SK-N-SH treated with all-trans-retinoic acid at 6 μM for 48 hours (cell line): Measurements from ENCODE around the gene ABCF3.

Source experiments
- ATAC-seq: fragments of 200-7000 bp; cut with Tn5 transposase; 3 replicates; pipeline ENCODE4 v1.9.1; 2020; ENCODE audit warnings: mild to moderate bottlenecking, moderate library complexity
- BACH2 ChIP-seq: fragments of 250-450 bp; sonication (Bioruptor Pico); IDR thresholded peaks from 2 replicates; pipeline ENCODE4 v1.9.0; 2021; ENCODE audit warnings: mild to moderate bottlenecking, borderline replicate concordance
- CREB5 ChIP-seq: fragments of 250-450 bp; sonication (Bioruptor Pico); IDR thresholded peaks from 2 replicates; pipeline ENCODE4 v1.5.1; 2020; ENCODE audit warnings: low read depth, mild to moderate bottlenecking, moderate library complexity
- CSDC2 ChIP-seq: fragments of 250-450 bp; sonication (Bioruptor Pico); IDR thresholded peaks from 2 replicates; pipeline ENCODE4 v1.5.0; 2020; ENCODE audit warnings: mild to moderate bottlenecking, moderate library complexity
- CSRNP3 ChIP-seq: fragments of 250-450 bp; sonication (Bioruptor Pico); IDR thresholded peaks from 2 replicates; pipeline ENCODE4 v1.5.1; 2021; ENCODE audit warnings: mild to moderate bottlenecking, moderate library complexity
- ISL1 ChIP-seq: fragments of 250-450 bp; sonication (Bioruptor Pico); IDR thresholded peaks from 2 replicates; pipeline ENCODE4 v2.1.2; 2022; ENCODE audit warnings: mild to moderate bottlenecking, moderate library complexity
- OSR1 ChIP-seq: fragments of 250-450 bp; sonication (Bioruptor Pico); IDR thresholded peaks from 2 replicates; pipeline ENCODE4 v1.8.0; 2022; ENCODE audit warnings: moderate library complexity, mild to moderate bottlenecking, inconsistent platforms
- PPARA ChIP-seq: fragments of 250-450 bp; sonication (Bioruptor Pico); IDR thresholded peaks from 2 replicates; pipeline ENCODE4 v1.5.0; 2020; ENCODE audit warnings: mild to moderate bottlenecking, borderline replicate concordance
- SNAI2 ChIP-seq: fragments of 250-450 bp; sonication (Bioruptor Pico); IDR thresholded peaks from 2 replicates; pipeline ENCODE4 v1.5.0; 2020; ENCODE audit warnings: mild to moderate bottlenecking, moderate library complexity
- TCF4 ChIP-seq: fragments of 250-450 bp; sonication (Bioruptor Pico); IDR thresholded peaks from 2 replicates; pipeline ENCODE4 v1.8.0; 2021; ENCODE audit warnings: mild to moderate bottlenecking, moderate library complexity, borderline replicate concordance
- TOX ChIP-seq: fragments of 250-450 bp; sonication (Bioruptor Pico); IDR thresholded peaks from 2 replicates; pipeline ENCODE4 v1.8.0; 2021; ENCODE audit warnings: mild to moderate bottlenecking, moderate library complexity, borderline replicate concordance
- ZC3H10 ChIP-seq: fragments of 250-450 bp; sonication (Bioruptor Pico); IDR thresholded peaks from 2 replicates; pipeline ENCODE4 v1.5.1; 2021; ENCODE audit warnings: mild to moderate bottlenecking, moderate library complexity
- ZFP30 ChIP-seq: fragments of 450-650 bp; formaldehyde crosslinking; IDR thresholded peaks from 2 replicates; pipeline ENCODE4 v1.5.0; 2022; ENCODE audit warnings: mild to moderate bottlenecking, moderate library complexity
- ZNF565 ChIP-seq: fragments of 450-650 bp; formaldehyde crosslinking; conservative IDR thresholded peaks from 2 replicates; pipeline ENCODE4 v1.5.0; 2020; ENCODE audit warnings: low read depth, mild to moderate bottlenecking, moderate library complexity
- ZNF70 ChIP-seq: fragments of 450-650 bp; formaldehyde crosslinking; IDR thresholded peaks from 2 replicates; pipeline ENCODE4 v1.5.0; 2020; ENCODE audit warnings: mild to moderate bottlenecking, moderate library complexity
- ZNF8 ChIP-seq: fragments of 450-650 bp; formaldehyde crosslinking; IDR thresholded peaks from 2 replicates; pipeline ENCODE4 v1.5.0; 2020; ENCODE audit warnings: mild to moderate bottlenecking, moderate library complexity
- TF ChIP-seq, protein P1 (sequence below): fragments of 250-450 bp; sonication (Bioruptor Pico); IDR thresholded peaks from 2 replicates; pipeline ENCODE4 v1.5.0; 2020; ENCODE audit warnings: mild to moderate bottlenecking, moderate library complexity
- TF ChIP-seq, protein P2 (sequence below): fragments of 250-450 bp; sonication (Bioruptor Pico); IDR thresholded peaks from 2 replicates; pipeline ENCODE4 v1.8.0; 2021; ENCODE audit warnings: low read depth, mild to moderate bottlenecking, moderate library complexity, borderline replicate concordance

The ABCF3 gene

DNA sequence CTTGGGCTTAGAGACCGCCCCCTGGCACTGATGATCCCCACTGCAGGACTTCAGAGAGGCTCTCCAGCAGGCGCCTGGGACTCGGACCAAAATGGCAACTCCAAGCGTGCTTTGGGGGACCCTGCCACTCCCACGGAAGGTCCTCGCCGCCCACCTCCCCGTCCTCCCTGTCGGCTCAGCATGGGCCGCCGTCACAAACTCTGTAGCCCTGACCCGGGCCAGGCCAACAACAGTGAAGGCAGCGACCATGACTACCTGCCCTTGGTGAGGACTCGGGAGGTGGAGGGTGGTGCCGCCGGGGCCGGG, 55.1 kb downstream of the ABCF3 start (continued):
- no peak for TF ChIP-seq CREB5 (CRISPR knock-in tag)
- TF ChIP-seq, protein P1, sequence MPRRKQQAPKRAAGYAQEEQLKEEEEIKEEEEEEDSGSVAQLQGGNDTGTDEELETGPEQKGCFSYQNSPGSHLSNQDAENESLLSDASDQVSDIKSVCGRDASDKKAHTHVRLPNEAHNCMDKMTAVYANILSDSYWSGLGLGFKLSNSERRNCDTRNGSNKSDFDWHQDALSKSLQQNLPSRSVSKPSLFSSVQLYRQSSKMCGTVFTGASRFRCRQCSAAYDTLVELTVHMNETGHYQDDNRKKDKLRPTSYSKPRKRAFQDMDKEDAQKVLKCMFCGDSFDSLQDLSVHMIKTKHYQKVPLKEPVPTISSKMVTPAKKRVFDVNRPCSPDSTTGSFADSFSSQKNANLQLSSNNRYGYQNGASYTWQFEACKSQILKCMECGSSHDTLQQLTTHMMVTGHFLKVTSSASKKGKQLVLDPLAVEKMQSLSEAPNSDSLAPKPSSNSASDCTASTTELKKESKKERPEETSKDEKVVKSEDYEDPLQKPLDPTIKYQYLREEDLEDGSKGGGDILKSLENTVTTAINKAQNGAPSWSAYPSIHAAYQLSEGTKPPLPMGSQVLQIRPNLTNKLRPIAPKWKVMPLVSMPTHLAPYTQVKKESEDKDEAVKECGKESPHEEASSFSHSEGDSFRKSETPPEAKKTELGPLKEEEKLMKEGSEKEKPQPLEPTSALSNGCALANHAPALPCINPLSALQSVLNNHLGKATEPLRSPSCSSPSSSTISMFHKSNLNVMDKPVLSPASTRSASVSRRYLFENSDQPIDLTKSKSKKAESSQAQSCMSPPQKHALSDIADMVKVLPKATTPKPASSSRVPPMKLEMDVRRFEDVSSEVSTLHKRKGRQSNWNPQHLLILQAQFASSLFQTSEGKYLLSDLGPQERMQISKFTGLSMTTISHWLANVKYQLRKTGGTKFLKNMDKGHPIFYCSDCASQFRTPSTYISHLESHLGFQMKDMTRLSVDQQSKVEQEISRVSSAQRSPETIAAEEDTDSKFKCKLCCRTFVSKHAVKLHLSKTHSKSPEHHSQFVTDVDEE (CRISPR knock-in tag), result no peak
- TF ChIP-seq ZNF70 (CRISPR knock-in tag), result no peak
- TF ChIP-seq ISL1, result no peak

- peak; percentile 55 for ATAC-seq
- TF ChIP-seq ZNF565 (no peak), SNAI2 (CRISPR knock-in tag) (no peak), ZNF8 (CRISPR knock-in tag) (no peak), PPARA (CRISPR knock-in tag) (no peak), BACH2 (CRISPR knock-in tag) (no peak), OSR1 (CRISPR knock-in tag) (no peak), ZC3H10 (no peak), ZNF70 (CRISPR knock-in tag) (no peak), TOX (CRISPR knock-in tag) (no peak), CSRNP3 (CRISPR knock-in tag) (no peak), ZFP30 (no peak), CSDC2 (no peak)
- TF ChIP-seq, protein P2, sequence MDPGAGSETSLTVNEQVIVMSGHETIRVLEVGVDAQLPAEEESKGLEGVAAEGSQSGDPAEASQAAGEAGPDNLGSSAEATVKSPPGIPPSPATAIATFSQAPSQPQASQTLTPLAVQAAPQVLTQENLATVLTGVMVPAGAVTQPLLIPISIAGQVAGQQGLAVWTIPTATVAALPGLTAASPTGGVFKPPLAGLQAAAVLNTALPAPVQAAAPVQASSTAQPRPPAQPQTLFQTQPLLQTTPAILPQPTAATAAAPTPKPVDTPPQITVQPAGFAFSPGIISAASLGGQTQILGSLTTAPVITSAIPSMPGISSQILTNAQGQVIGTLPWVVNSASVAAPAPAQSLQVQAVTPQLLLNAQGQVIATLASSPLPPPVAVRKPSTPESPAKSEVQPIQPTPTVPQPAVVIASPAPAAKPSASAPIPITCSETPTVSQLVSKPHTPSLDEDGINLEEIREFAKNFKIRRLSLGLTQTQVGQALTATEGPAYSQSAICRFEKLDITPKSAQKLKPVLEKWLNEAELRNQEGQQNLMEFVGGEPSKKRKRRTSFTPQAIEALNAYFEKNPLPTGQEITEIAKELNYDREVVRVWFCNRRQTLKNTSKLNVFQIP, result no peak
- TF ChIP-seq, protein P1 (CRISPR knock-in tag), result no peak
Observed at GRCh38 chr3:184241447-184242296, 55.7 kb downstream of the ABCF3 start.

DNA sequence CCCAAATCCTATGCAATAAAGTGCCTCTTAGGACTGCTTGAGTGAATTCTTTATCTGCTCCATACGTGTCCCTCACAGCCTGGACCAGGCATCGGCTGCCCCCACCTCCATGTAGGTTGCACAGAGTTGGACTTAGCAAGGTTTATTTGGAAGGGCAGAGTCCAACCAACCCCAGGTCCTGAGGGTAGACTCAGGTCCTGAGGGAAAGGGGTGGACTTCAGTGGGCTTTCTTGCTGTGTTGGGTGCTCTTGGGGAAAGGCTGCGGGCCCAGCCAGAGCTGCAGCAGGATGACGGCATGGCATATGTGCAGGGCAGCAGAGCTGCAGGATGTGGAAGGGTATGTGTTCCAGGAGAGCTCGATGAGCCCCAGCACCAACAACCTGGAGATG, 56.3 kb downstream of the ABCF3 start:
- ATAC-seq, result no peak; the same call in 2 of the 3 replicates
- TF ChIP-seq CREB5 (CRISPR knock-in tag) (no peak), ZNF565 (no peak), BACH2 (CRISPR knock-in tag) (no peak), PPARA (CRISPR knock-in tag) (no peak), CSRNP3 (CRISPR knock-in tag) (no peak), ISL1 (no peak), ZNF70 (CRISPR knock-in tag) (no peak), OSR1 (CRISPR knock-in tag) (no peak), TCF4 (CRISPR knock-in tag) (no peak), CSDC2 (no peak)
- TF ChIP-seq, protein P2, result no peak
